HL-60 (cell line): Measurements from ENCODE around the gene PRC1.

Experiments used
- DNase-seq, 2 experiments: peaks; one replicate each; pipeline ENCODE4 v3.0.0-alpha.2; 2010 to 2020; ENCODE audit warnings: low read depth in 1 of 2, low spot score in 1 of 2
- H3K27ac ChIP-seq: fragments of 250-450 bp; sonication (Bioruptor Pico); replicated peaks from 2 replicates; pipeline ENCODE4 v1.5.1; 2020; ENCODE audit warnings: mild to moderate bottlenecking, moderate library complexity
- H3K27me3 ChIP-seq: fragments of 250-450 bp; sonication (Bioruptor Pico); 2 replicates; pipeline ENCODE4 v1.5.1; 2021; ENCODE audit warnings: mild to moderate bottlenecking, moderate library complexity; ENCODE audit not compliant: insufficient read depth, poor library complexity, severe bottlenecking
- H3K4me3 ChIP-seq: replicated peaks from 2 replicates; pipeline ENCODE4 v1.5.1; 2011; ENCODE audit warnings: mild to moderate bottlenecking, control low read depth, low read length; ENCODE audit not compliant: insufficient read depth
- CTCF ChIP-seq: IDR thresholded peaks from one replicate; pipeline ENCODE4 v1.5.1; 2011; ENCODE audit warnings: low read length, control low read depth, inconsistent platforms; ENCODE audit not compliant: insufficient read depth
- GABPA ChIP-seq: IDR thresholded peaks from 2 replicates; pipeline ENCODE4 v1.6.1; 2012; ENCODE audit warnings: low read depth
- POLR2AphosphoS5 ChIP-seq: IDR thresholded peaks from 2 replicates; pipeline ENCODE4 v1.6.1; 2012; ENCODE audit warnings: low read depth
- REST ChIP-seq: IDR thresholded peaks from 2 replicates; pipeline ENCODE4 v1.6.1; 2012; ENCODE audit warnings: low read depth; ENCODE audit not compliant: insufficient replicate concordance
- SPI1 ChIP-seq: IDR thresholded peaks from 2 replicates; pipeline ENCODE4 v1.6.1; 2012; ENCODE audit warnings: low read depth, mild to moderate bottlenecking, borderline replicate concordance

PRC1 gene

GRCh38 chr15:90962021-90962420 lies 32.3 kb downstream of the PRC1 start:
- TF ChIP-seq SPI1, result no peak
- no peak for TF ChIP-seq CTCF
- TF ChIP-seq POLR2AphosphoS5, result no peak
- TF ChIP-seq GABPA, result no peak
- no peak for TF ChIP-seq REST
- Histone ChIP-seq H3K27me3 (no peaks in the 10 kb centered on the region), H3K4me3 (no peak overlapping the region), H3K27ac (no peak overlapping the region)
- no peak for DNase-seq

- Histone ChIP-seq H3K27me3 (no peaks in the 10 kb centered on the region), H3K4me3 (no peak overlapping the region), H3K27ac (no peak overlapping the region)
- TF ChIP-seq REST, result no peak
- TF ChIP-seq POLR2AphosphoS5, result no peak
- no peak for TF ChIP-seq SPI1
- no peak for TF ChIP-seq GABPA
- no peak for TF ChIP-seq CTCF
- no peak for DNase-seq
These were observed 33.8 kb downstream of the PRC1 start for GRCh38 chr15:90960298-90961091.

DNA sequence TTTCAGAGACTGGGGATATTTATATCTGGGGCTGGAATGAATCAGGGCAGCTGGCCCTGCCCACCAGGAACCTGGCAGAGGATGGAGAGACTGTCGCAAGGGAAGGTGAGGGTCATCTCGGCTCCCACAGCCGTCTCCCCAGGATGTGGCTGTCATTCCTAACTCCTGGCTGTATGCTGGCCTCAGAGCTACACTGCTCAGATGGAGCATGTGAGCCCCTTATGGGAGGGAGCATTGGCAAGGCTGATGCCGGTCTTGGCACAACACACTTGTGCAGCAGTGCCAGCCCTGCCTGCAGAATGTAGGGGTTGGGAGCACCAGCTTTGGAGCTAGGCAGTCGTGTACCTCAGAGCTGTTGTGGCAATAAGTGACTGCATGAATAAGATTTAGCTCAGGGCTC lies 34.4 kb downstream of the PRC1 start:
- TF ChIP-seq REST (no peak), SPI1 (no peak), GABPA (no peak), CTCF (no peak), POLR2AphosphoS5 (no peak)
- H3K27me3 ChIP-seq, result no peaks in the 10 kb centered on the region
- DNase-seq, result no peak
- H3K4me3 ChIP-seq, result no peak overlapping the region
- H3K27ac ChIP-seq, result no peak overlapping the region
